Measurements from ENCODE around the gene TARS3.

The TARS3 gene

GRCh38 chr15:101623367-101624304 is 100.6 kb downstream of the TARS3 start:
- DNase-seq (ENCODE audit: low read depth in 2 of 2), result no peak

- no peak for DNase-seq (ENCODE audit: low read depth in 2 of 2)
These were observed 102.3 kb downstream of the TARS3 start for GRCh38 chr15:101621961-101622360.

GRCh38 chr15:101620671-101621070 is 103.6 kb downstream of the TARS3 start:
- DNase-seq (ENCODE audit: low read depth in 2 of 2), result no peak

- no peak for DNase-seq (ENCODE audit: low read depth in 2 of 2)
These were observed 104.7 kb downstream of the TARS3 start for GRCh38 chr15:101619615-101619865.

- DNase-seq (ENCODE audit: low read depth in 2 of 2), result no peak
These were observed 105.2 kb downstream of the TARS3 start for GRCh38 chr15:101618851-101619614.

GRCh38 chr15:101618076-101618475 is 106.2 kb downstream of the TARS3 start:
- DNase-seq (ENCODE audit: low read depth in 2 of 2), result no peak

- DNase-seq (ENCODE audit: low read depth in 2 of 2), result no peak
These were observed 106.8 kb downstream of the TARS3 start for GRCh38 chr15:101617390-101617965.

- DNase-seq (ENCODE audit: low read depth in 2 of 2), result no peak
These were observed 108.1 kb downstream of the TARS3 start for GRCh38 chr15:101615986-101616848.

GRCh38 chr15:101615414-101615985 is 108.8 kb downstream of the TARS3 start:
- no peak for DNase-seq (ENCODE audit: low read depth in 2 of 2)

GRCh38 chr15:101614761-101615160 is 109.5 kb downstream of the TARS3 start:
- no peak for DNase-seq (ENCODE audit: low read depth in 2 of 2)

- DNase-seq (ENCODE audit: low read depth in 2 of 2), result no peak
These were observed 110.2 kb downstream of the TARS3 start for GRCh38 chr15:101614001-101614585.

- DNase-seq (ENCODE audit: low read depth in 2 of 2), result no peak
These were observed 110.9 kb downstream of the TARS3 start for GRCh38 chr15:101613130-101614000.

- DNase-seq (ENCODE audit: low read depth in 2 of 2), result no peak
These were observed 111.6 kb downstream of the TARS3 start for GRCh38 chr15:101612676-101613075.

GRCh38 chr15:101611580-101612299 is 112.5 kb downstream of the TARS3 start:
- no peak for DNase-seq (ENCODE audit: low read depth in 2 of 2)

GRCh38 chr15:101611007-101611406 is 113.3 kb downstream of the TARS3 start:
- no peak for DNase-seq (ENCODE audit: low read depth in 2 of 2)

- no peak for DNase-seq (ENCODE audit: low read depth in 2 of 2)
These were observed 113.7 kb downstream of the TARS3 start for GRCh38 chr15:101610611-101611000.

GRCh38 chr15:101609742-101610610 is 114.3 kb downstream of the TARS3 start:
- no peak for DNase-seq (ENCODE audit: low read depth in 2 of 2)

- no peak for DNase-seq (ENCODE audit: low read depth in 2 of 2)
These were observed 116.1 kb downstream of the TARS3 start for GRCh38 chr15:101608201-101608600.
